Measurements from ENCODE around the gene TAF5.

- TF ChIP-seq CTCF (IDR thresholded peaks at IDR 0.05) = peak; percentile 80
- TF ChIP-seq ZFX (IDR thresholded peaks at IDR 0.05; ENCODE audit: borderline replicate concordance) = no peak
These were observed 33.7 kb upstream of the TAF5 start for GRCh38 chr10:103333934-103334520.

Data from 22Rv1 (cell line).